HG03354 (cell line): Measurements from ENCODE around the gene PCDHGC4.

Experiments used
- ATAC-seq: cut with Tn5 transposase; IDR thresholded peaks from one replicate; pipeline ENCODE4 v1.9.1; 2021; ENCODE audit warnings: mild to moderate bottlenecking; ENCODE audit not compliant: unreplicated experiment, poor library complexity, severe bottlenecking

The PCDHGC4 gene

GRCh38 chr5:141522301-141522700 is 37.5 kb downstream of the PCDHGC4 start:
- ATAC-seq, result no peak

DNA sequence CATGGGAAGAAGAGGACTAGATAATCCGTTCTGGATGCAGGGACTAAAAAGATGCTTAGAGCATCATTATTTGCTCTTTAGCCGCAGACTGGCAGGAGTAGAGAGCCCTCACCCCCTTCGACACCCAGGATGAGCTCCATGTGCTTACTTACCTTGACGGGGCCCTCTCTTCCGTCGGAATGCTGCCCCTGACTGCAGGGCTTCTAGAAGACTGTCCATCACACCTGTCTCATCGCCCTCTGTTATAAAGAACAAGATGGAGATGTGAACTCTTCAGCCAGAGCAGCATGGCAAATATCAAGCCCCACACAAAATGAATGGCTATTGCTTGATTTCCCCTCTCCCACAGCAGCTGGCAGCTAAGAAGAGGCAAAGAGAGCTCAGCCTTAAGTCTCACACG is 39.2 kb downstream of the PCDHGC4 start:
- no peak for ATAC-seq

DNA sequence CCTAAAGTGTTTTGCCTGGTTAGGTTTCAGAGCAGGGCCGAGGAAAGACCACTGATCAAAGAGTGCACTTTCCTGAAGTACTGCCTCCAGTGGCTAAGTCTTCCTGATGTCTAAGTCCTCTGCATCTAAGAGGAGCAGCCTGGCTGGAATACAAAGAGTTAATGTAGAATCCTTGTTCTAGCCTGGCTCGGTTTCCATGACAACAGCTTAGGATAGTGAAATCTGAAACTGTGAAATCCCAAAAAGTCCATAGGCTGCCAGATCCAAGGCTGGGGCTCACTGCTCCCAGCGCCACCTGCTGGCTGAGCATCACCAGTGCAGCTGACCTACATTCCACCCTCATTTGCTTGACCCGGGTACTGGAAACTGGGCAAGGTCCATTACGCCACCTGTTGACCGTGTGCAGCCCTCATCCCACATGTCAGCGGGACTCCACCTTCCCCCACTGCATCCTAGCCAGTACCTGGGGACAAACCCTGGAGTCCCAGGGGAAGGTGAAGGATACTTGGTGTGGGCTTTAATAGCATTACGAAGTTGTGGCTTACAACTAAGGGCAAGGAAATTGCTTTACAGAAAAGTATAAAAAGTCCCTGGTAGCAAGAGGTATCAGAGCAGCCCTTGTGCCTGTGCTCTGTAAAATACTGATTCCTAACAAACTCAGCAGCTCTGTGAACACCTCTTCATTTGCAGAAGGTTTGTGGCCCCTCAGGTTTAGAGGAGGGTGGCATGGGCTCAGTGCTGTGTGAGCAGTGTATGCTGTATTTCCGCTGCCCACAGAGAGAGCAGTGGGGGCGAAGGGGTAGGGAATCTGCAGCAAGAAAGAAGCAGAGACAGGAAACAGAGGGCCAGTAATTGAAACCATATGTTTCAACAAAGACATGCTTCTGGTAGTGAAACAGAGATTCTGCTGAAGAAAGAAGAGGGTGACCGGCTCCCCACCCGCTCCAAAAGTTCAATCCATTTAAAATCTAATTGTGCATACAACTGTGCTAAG is 40.1 kb downstream of the PCDHGC4 start:
- peak; percentile 78 for ATAC-seq

GRCh38 chr5:141525653-141526052 is 40.8 kb downstream of the PCDHGC4 start:
- no peak for ATAC-seq

DNA sequence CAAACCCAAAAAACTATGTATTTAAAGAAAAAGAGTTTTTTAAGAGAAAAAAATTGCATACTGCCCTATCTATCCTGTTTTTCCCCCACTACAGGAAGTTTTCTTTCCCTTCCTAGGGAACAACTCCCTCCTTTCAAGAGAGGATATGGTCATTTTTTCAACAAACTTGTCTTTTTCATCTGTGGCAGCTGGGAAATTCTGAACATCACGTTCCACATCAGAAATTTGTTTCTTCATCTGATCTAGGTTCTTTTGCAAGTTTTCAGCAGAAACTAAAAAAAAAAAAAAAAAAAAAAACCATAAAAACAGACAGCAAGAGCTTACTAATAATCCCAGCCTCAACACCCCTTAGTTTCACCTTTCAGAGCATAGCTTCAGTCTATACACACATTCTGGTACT is 42.6 kb downstream of the PCDHGC4 start:
- ATAC-seq, result no peak

- ATAC-seq, result no peak
Measured at GRCh38 chr5:141528291-141528984, 43.6 kb downstream of the PCDHGC4 start.

GRCh38 chr5:141529002-141529401 is 44.2 kb downstream of the PCDHGC4 start:
- ATAC-seq, result peak; percentile 52

DNA sequence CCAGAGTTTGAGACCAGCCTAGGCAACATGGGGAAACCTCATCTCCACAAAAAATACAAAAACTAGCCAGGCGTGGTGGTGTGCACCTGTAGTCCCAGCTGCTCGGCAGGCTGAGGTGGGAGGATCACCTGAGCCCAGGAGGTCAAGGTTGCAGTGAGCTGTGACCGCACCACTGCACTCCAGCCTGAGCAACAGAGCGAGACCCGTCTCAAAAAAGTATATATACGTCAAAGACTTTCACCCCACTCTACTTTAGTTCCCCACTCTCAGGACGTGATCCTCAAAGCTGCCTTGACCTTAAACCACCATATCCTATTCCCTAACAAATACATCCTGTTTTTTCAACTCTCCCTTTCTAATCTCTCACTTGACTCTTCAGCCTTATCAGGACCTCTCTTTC is 45.0 kb downstream of the PCDHGC4 start:
- ATAC-seq, result peak; percentile 42

GRCh38 chr5:141532726-141533125 is 47.9 kb downstream of the PCDHGC4 start:
- no peak for ATAC-seq

- no peak for ATAC-seq
Measured at GRCh38 chr5:141533897-141534296, 49.1 kb downstream of the PCDHGC4 start.

- no peak for ATAC-seq
Measured at GRCh38 chr5:141534492-141535213, 49.8 kb downstream of the PCDHGC4 start.
